ENCODE measurements around the gene PTPRG.

GRCh38 chr3:62133015-62133414 lies 571.6 kb downstream of the PTPRG start:
- TF ChIP-seq EZH2phosphoT487 (IDR thresholded peaks at IDR 0.05; ENCODE audit: insufficient read depth, low read depth) (no peak), EZH2 (IDR thresholded peaks at IDR 0.05; ENCODE audit: insufficient read depth, poor library complexity, severe bottlenecking) (no peak)

All from GM23248 (cell line).